GM12873 (cell line): Measurements from ENCODE around the gene WLS.

Source experiments
- TF ChIP-seq, protein P1 (sequence below): IDR thresholded peaks from 2 replicates; pipeline ENCODE4 v1.5.1; 2012; ENCODE audit warnings: low read depth, mild to moderate bottlenecking, moderate library complexity, low read length, control low read depth; ENCODE audit not compliant: insufficient read depth; ENCODE audit errors: missing control alignments

Gene WLS

DNA sequence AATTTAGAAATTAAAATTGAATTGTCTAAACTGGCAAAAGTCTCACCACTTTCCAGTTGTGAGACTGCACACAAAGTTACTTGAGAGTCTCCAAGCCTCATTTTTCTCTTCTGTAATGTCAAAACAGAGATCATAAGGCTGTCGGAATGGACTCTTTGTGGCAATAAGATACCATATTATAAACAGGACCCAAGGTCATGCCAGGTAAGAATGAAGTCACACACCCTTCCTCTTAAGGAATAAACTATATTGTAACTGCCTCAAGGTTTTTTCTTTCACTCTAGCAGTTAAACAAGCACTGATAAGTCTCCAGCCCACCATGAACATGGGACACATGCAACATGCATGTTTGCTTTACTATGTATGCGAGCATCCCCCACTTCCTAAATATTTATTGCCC is 131.8 kb downstream of the WLS start:
- TF ChIP-seq, protein P1, sequence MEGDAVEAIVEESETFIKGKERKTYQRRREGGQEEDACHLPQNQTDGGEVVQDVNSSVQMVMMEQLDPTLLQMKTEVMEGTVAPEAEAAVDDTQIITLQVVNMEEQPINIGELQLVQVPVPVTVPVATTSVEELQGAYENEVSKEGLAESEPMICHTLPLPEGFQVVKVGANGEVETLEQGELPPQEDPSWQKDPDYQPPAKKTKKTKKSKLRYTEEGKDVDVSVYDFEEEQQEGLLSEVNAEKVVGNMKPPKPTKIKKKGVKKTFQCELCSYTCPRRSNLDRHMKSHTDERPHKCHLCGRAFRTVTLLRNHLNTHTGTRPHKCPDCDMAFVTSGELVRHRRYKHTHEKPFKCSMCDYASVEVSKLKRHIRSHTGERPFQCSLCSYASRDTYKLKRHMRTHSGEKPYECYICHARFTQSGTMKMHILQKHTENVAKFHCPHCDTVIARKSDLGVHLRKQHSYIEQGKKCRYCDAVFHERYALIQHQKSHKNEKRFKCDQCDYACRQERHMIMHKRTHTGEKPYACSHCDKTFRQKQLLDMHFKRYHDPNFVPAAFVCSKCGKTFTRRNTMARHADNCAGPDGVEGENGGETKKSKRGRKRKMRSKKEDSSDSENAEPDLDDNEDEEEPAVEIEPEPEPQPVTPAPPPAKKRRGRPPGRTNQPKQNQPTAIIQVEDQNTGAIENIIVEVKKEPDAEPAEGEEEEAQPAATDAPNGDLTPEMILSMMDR = no peak

DNA sequence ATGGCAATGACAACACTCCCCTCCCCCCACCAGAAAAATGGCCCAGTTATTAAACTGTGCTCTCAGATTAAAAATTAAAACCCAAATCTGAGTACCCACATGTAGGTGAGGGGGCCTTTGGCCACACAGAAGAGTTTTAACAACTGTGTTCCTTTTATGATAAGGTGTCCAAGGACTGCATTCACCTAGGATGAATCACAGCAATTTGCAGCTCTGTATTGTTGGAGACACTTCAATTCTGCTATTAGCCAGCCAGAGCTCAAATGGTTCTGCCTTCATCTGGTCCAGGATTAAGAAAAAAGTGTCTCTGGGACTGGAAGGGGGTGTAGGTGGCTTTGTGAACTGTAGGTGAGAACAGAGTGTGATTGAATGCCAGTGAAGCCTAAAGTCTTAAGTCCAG is 138.6 kb downstream of the WLS start:
- TF ChIP-seq, protein P1 = no peak

DNA sequence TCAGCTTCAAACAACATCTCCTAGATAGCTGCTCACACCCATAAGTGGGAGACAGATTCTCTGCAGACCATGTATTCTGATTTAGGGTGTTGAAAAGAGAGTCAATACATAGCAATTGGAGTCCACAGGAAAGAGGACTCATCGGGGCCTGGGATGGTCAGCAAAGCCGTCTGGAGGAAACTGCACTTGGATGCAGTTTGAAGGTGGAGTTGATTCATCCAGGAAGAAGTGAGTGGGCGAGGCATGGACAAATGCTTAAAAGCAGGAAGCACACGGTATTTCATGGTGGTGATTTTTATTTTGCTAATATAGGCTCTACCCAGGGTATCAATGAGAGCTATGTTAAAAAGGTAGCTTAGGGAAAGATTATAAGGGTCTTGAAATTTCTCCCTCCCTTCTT is 145.1 kb downstream of the WLS start:
- TF ChIP-seq, protein P1 = no peak

DNA sequence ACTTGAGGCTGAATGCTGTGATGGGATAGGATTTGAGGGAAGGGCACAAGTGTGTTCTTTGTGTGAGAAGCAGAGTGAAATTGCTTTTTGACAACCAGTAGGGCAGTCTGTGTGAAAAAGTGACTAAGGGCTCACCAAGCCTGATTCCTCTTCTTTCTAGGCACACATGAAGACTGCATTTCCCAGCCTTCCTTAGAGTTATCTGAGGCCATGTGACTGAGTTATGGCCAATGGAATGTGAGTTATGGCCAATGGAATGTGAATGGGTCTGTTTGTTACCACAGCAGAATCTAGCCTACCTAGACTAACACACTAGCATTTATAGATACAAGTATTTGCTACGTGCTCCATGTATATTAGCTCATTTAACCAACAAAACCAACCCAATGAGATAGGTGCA is 146.6 kb downstream of the WLS start:
- TF ChIP-seq, protein P1 = no peak

DNA sequence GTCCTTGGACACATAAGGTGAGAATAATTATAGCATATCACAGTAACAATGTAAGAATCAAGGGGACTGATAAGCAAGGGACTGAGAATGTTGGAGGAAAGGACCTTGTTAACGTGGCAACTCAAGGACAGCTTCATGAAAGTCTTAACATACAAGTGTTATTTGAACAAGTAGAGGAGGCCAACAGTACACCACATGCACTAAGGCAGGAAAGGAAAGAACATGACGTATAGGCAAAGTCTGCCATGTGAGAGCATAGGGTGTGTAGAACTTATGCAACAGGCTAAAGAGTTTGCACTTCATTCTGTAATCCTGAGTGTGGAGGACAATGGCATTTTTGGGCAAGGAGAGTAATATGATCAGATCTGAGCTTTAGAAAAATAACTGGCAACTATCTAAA is 148.6 kb downstream of the WLS start:
- TF ChIP-seq, protein P1 = no peak

DNA sequence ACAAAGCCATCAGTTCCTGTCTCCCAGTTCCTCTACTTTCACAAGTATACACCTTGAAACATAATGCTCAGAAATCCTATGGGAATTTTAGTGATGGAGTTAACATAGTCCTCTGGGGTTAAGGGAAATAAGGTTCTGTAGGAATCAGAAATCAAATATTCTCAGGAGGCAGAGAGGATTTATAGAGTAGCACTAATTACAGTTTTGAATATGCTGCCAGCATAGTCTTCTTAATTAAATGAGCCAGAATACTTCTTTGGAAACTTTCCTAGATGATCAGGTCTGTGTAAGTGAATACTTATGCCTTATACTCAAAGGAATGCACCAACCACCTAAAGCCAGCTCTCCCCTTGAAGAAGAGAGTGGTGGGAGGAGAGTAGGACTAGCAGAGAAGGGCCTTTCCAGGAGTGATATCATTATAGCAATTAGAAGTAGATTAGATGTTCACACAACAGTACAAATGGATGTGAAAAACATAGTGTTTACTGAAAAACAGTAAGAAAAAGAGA is 150.5 kb downstream of the WLS start:
- TF ChIP-seq, protein P1 = no peak

DNA sequence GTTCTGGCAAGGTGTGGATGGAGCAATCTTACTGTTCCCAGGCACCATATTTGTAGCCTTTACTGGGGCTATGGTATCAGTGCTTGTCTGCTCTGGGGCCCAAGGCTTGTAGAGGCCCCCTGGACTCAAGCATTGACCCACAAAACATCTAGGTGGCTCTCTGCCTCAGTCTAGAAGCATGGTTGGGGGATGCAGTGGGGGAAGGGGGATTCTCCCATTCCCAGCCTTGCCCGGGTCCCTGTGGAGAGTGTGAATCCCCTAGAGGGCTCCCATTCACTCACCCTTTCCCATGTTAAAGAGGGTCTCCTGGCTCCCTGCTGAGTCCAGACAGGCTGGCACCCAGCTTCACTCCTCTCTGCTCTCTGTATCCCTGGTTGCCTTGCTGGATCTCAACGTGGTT is 153.7 kb downstream of the WLS start:
- TF ChIP-seq, protein P1 = no peak
